Liver (tissue), 3 donors: Measurements from ENCODE around the gene MYL7.

Experiments used
- TAF1 ChIP-seq: conservative IDR thresholded peaks from 2 replicates; pipeline ENCODE4 v1.6.1; 2016; ENCODE audit warnings: antibody characterized with exemption, mild to moderate bottlenecking
- TF ChIP-seq, protein P1 (sequence below): fragments of 150-350 bp; IDR thresholded peaks from 2 replicates; pipeline ENCODE4 v1.5.1; 2017; ENCODE audit warnings: improper control_type of control experiment, low read depth, low read length; ENCODE audit not compliant: missing input control
- TF ChIP-seq, protein P2 (sequence below): IDR thresholded peaks from 2 replicates; pipeline ENCODE4 v1.6.1; 2016; ENCODE audit warnings: antibody characterized with exemption
- TF ChIP-seq, protein P3 (sequence below): IDR thresholded peaks from 2 replicates; pipeline ENCODE4 v1.6.1; 2016; ENCODE audit warnings: antibody characterized with exemption, mild to moderate bottlenecking
- donor health status: healthy.
- donor health status: healthy.

DNA sequence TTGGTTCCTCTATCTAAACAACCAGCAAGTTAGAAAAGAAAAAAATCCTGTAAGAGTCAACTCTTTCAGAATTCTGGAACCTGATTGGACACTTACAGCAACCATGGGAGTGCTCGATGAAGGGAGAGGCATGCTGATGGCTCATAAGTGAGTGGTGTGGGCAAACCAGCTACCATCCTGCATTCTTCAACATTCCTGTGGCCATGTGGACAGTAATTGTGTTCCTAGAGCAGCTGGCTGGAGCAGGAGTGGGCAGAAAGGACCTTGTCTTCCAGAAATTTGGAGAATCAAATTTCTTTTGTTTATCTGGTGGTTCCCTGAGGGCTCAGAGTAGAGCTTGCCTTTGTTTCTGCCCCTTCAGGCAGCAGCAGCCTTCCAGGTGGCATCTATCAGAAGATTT lies 22.5 kb upstream of the MYL7 start:
- TF ChIP-seq, protein P1, sequence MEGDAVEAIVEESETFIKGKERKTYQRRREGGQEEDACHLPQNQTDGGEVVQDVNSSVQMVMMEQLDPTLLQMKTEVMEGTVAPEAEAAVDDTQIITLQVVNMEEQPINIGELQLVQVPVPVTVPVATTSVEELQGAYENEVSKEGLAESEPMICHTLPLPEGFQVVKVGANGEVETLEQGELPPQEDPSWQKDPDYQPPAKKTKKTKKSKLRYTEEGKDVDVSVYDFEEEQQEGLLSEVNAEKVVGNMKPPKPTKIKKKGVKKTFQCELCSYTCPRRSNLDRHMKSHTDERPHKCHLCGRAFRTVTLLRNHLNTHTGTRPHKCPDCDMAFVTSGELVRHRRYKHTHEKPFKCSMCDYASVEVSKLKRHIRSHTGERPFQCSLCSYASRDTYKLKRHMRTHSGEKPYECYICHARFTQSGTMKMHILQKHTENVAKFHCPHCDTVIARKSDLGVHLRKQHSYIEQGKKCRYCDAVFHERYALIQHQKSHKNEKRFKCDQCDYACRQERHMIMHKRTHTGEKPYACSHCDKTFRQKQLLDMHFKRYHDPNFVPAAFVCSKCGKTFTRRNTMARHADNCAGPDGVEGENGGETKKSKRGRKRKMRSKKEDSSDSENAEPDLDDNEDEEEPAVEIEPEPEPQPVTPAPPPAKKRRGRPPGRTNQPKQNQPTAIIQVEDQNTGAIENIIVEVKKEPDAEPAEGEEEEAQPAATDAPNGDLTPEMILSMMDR: no peak
- TF ChIP-seq TAF1: no peak
- TF ChIP-seq, protein P2, sequence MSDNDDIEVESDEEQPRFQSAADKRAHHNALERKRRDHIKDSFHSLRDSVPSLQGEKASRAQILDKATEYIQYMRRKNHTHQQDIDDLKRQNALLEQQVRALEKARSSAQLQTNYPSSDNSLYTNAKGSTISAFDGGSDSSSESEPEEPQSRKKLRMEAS: no peak
- TF ChIP-seq, protein P3, sequence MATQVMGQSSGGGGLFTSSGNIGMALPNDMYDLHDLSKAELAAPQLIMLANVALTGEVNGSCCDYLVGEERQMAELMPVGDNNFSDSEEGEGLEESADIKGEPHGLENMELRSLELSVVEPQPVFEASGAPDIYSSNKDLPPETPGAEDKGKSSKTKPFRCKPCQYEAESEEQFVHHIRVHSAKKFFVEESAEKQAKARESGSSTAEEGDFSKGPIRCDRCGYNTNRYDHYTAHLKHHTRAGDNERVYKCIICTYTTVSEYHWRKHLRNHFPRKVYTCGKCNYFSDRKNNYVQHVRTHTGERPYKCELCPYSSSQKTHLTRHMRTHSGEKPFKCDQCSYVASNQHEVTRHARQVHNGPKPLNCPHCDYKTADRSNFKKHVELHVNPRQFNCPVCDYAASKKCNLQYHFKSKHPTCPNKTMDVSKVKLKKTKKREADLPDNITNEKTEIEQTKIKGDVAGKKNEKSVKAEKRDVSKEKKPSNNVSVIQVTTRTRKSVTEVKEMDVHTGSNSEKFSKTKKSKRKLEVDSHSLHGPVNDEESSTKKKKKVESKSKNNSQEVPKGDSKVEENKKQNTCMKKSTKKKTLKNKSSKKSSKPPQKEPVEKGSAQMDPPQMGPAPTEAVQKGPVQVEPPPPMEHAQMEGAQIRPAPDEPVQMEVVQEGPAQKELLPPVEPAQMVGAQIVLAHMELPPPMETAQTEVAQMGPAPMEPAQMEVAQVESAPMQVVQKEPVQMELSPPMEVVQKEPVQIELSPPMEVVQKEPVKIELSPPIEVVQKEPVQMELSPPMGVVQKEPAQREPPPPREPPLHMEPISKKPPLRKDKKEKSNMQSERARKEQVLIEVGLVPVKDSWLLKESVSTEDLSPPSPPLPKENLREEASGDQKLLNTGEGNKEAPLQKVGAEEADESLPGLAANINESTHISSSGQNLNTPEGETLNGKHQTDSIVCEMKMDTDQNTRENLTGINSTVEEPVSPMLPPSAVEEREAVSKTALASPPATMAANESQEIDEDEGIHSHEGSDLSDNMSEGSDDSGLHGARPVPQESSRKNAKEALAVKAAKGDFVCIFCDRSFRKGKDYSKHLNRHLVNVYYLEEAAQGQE: no peak
